ENCODE data around the gene ARMC9. TPM values are rescaled to one million over a fixed set of nuclear protein-coding genes. Genes with fewer than 3 reads are reported as not detected.
"Not testable (repeated sequence)": the region's sequence is repeated elsewhere in the genome, so short reads cannot be mapped to it uniquely, and the experiment has no call there.

ARMC9 gene
- total RNA-seq, 1 donor from 2014 or later: 43.1 TPM

DNA sequence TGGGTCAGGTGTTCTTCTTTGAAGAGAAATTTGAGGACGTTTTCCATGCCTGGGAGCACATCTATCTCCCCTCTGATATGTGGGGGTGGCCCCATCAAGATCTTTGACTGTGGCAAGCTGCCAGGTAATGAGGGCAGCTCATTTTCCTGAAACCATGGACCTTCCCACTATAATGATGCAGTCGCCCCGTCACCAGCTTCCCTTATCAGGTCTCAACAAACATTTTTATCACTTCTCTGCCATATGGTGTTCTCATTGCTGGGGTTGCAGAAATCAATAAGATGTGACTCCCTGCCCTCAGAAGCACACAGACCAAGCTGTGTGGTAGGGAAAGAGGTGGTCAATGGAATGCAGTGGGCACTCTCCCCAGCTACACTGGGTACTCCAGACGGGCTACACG lies 148.7 kb downstream of the ARMC9 start:
- DNase-seq (no peak), ATAC-seq (no peak)
- intact Hi-C loops (cut with DNase I): no loop called here

DNA sequence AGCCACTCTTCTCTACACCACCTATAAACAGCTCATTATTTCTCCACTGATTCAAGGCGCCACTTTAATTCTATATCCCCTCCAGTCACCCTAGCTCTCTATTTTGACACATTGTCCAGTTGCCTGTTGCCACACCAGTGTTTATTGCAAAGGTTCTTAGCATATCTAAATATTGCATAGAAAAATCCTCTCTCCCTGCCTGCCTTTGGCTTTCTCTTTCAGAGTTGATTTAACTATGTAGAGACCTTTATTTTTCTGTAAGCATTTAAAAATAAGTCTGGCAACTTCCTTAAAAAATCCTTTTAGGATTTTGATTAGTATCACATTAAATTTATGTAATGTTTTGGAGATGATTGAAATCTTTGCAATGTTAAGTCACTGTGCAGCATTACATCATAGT lies 149.2 kb downstream of the ARMC9 start:
- Histone ChIP-seq H3K4me1 (peaks cover 22% of the 10 kb centered on the region), H3K27ac (peak overlapping the region; percentile 7), H3K9me3 (no peaks in the 10 kb centered on the region), H3K27me3 (ENCODE audit: low read depth) (no peaks in the 10 kb centered on the region), H3K4me3 (no peak overlapping the region), H3K36me3 (no peaks in the 10 kb centered on the region)
- intact Hi-C loops (cut with DNase I): no loop called here
- DNase-seq (no peak), ATAC-seq (peak in 1 of 2 donors; percentile 7)
- TF ChIP-seq, protein P1, sequence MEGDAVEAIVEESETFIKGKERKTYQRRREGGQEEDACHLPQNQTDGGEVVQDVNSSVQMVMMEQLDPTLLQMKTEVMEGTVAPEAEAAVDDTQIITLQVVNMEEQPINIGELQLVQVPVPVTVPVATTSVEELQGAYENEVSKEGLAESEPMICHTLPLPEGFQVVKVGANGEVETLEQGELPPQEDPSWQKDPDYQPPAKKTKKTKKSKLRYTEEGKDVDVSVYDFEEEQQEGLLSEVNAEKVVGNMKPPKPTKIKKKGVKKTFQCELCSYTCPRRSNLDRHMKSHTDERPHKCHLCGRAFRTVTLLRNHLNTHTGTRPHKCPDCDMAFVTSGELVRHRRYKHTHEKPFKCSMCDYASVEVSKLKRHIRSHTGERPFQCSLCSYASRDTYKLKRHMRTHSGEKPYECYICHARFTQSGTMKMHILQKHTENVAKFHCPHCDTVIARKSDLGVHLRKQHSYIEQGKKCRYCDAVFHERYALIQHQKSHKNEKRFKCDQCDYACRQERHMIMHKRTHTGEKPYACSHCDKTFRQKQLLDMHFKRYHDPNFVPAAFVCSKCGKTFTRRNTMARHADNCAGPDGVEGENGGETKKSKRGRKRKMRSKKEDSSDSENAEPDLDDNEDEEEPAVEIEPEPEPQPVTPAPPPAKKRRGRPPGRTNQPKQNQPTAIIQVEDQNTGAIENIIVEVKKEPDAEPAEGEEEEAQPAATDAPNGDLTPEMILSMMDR (IDR thresholded peaks at IDR 0.05): no peak

More for the DNA sequence above, 148.7 kb downstream of the ARMC9 start:
- Histone ChIP-seq H3K4me3 (no peak overlapping the region), H3K27ac (no peak overlapping the region), H3K36me3 (no peaks in the 10 kb centered on the region), H3K4me1 (peaks cover 22% of the 10 kb centered on the region), H3K27me3 (ENCODE audit: low read depth) (no peaks in the 10 kb centered on the region), H3K9me3 (no peaks in the 10 kb centered on the region)
- TF ChIP-seq, protein P1 (IDR thresholded peaks at IDR 0.05): no peak

DNA sequence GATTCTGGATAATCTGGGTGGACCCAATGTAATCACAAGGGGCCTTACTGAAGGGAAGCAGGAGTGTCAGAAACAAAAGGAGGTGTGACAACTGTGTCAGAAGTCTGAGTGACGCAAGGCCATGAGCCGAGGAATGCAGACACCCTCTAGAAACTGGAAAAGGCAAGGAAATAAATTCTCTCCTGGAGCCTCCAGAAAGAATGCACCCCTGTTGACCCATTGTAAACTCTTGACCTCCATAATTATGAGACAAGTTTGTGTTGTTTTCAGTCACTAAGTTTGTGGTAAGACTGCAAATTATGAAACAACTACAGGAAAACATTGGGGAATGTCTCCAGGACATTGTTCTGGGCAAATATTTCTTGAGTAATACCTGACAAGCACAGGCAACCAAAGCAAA lies 149.7 kb downstream of the ARMC9 start:
- TF ChIP-seq, protein P1 (IDR thresholded peaks at IDR 0.05): no peak
- DNase-seq (peak; percentile 57), ATAC-seq (peak; percentile 88 to 93)
- Histone ChIP-seq H3K27ac (peak overlapping the region; percentile 7), H3K36me3 (no peaks in the 10 kb centered on the region), H3K4me1 (peaks cover 22% of the 10 kb centered on the region), H3K9me3 (no peaks in the 10 kb centered on the region), H3K27me3 (ENCODE audit: low read depth) (no peaks in the 10 kb centered on the region), H3K4me3 (no peak overlapping the region)
- intact Hi-C loops (cut with DNase I): no loop called here

DNA sequence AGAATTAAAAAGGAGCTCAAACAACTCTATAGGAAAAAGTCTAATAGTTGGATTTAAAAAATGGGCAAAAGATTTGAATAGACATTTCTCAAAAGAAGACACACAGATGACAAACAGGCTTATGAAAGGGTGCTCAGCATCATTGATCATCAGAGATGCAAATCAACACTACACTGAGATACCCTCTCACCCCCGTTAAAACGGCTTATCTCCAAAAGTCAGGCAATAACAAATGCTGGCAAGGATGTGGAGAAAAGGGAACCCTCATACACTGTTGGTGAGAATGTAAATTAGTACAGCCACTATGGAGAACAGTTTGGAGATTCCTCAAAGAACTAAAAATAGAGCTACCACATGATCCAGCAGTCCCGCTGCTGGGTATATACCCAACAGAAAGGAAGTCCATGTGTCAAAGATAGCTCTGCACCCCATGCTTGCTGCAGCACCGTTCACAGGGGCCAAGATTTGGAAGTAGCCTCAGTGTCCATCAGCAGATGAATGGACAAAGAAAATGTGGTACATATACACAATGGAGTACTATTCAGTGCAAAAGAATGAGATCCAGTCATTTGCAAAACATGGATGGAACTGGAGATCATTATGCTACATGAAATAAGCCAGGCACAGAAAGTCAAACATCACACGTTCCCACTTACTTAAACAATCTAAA lies 150.4 kb downstream of the ARMC9 start:
- Histone ChIP-seq H3K4me3 (no peak overlapping the region), H3K36me3 (no peaks in the 10 kb centered on the region), H3K4me1 (peaks cover 22% of the 10 kb centered on the region), H3K9me3 (no peaks in the 10 kb centered on the region), H3K27me3 (ENCODE audit: low read depth) (no peaks in the 10 kb centered on the region), H3K27ac (peak overlapping the region; percentile 7)
- no peak for DNase-seq
- ATAC-seq: peak in 1 of 2 donors; percentile 23
- intact Hi-C loops (cut with DNase I): no loop called here
- TF ChIP-seq, protein P1 (IDR thresholded peaks at IDR 0.05): no peak

DNA sequence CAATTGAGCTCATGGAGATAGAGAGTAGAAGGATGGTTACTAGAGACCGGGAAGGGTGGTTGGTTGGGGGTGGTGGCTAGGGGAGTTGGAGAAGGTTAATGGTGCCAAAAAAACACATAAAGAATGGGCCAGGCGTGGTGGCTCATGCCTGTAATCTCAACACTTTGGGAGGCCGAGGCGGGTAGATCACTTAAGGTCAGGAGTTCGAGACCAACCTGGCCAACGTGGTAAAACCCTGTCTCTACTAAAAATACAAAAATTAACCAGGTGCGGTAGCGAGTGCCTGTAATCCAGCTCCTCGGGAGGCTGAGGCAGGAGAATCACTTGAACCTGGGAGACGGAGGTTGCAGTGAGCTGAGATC lies 150.9 kb downstream of the ARMC9 start:
- DNase-seq; H3K4me3 ChIP-seq; ATAC-seq; H3K36me3 ChIP-seq; H3K27ac ChIP-seq; intact Hi-C loops (cut with DNase I); H3K9me3 ChIP-seq; H3K27me3 ChIP-seq (ENCODE audit: low read depth): not testable (repeated sequence)
- peaks cover 22% of the 10 kb centered on the region for H3K4me1 ChIP-seq

- H3K36me3 ChIP-seq: no peaks in the 10 kb centered on the region
- H3K27ac ChIP-seq: no peak overlapping the region
- ATAC-seq: no peak
- intact Hi-C loops (cut with DNase I): no loop called here
- H3K27me3 ChIP-seq (ENCODE audit: low read depth): no peaks in the 10 kb centered on the region
- H3K4me1 ChIP-seq: peaks cover 12% of the 10 kb centered on the region
- no peaks in the 10 kb centered on the region for H3K9me3 ChIP-seq
- no peak for DNase-seq
- TF ChIP-seq, protein P1 (IDR thresholded peaks at IDR 0.05): no peak
- H3K4me3 ChIP-seq: no peak overlapping the region
Observed at GRCh38 chr2:231351648-231352047, 153.2 kb downstream of the ARMC9 start.
